Transverse colon (tissue), 4 donors: ENCODE data around the gene FAM186B. TPM values are rescaled to one million over a fixed set of nuclear protein-coding genes. Genes with fewer than 3 reads are reported as not detected.

Source experiments
- DNase-seq: peaks from one replicate; pipeline ENCODE4 v3.0.0-alpha.2; 2019
- H3K27ac ChIP-seq, 4 donors: fragments of 200-600 bp; sonication (generic); 2 replicates each; pipeline ENCODE4 v1.5.1; 2016 to 2018; ENCODE audit warnings: inconsistent platforms in 4 of 4
- H3K27me3 ChIP-seq: fragments of 200-600 bp; sonication (generic); 2 replicates; pipeline ENCODE4 v1.5.1; 2017; ENCODE audit warnings: inconsistent platforms
- H3K36me3 ChIP-seq, 4 donors: fragments of 200-600 bp; sonication (generic); 2 replicates each; pipeline ENCODE4 v1.5.1; 2017 to 2019; ENCODE audit warnings: inconsistent platforms in 4 of 4
- H3K4me1 ChIP-seq, 4 donors: fragments of 200-600 bp; sonication (generic); 2 replicates each; pipeline ENCODE4 v1.5.1; 2017 to 2020; ENCODE audit warnings: inconsistent platforms in 4 of 4
- H3K4me3 ChIP-seq, 4 donors: fragments of 200-600 bp; sonication (generic); 1 replicate in 1 of 4; 2 replicates in 3 of 4; pipeline versions ENCODE4 v1.5.1 to v1.6.1; 2017 to 2019; ENCODE audit warnings: inconsistent platforms in 4 of 4
- H3K9me3 ChIP-seq, 2 donors: fragments of 200-600 bp; sonication (generic); 2 replicates each; pipeline ENCODE4 v1.5.1; 2017 to 2019; ENCODE audit warnings: inconsistent platforms in 2 of 2
- EP300 ChIP-seq: sonication (generic); formaldehyde crosslinking; IDR thresholded peaks from one replicate; pipeline ENCODE4 v1.6.1; 2017; ENCODE audit warnings: antibody characterized with exemption, low read depth
- POLR2A ChIP-seq: fragments of 450-650 bp; IDR thresholded peaks from one replicate; pipeline ENCODE4 v1.6.1; 2016; ENCODE audit warnings: antibody characterized with exemption, mild to moderate bottlenecking, moderate library complexity
- POLR2AphosphoS5 ChIP-seq, 3 donors: sonication (generic); formaldehyde crosslinking; IDR thresholded peaks; one replicate each; pipeline ENCODE4 v1.6.1; 2016; ENCODE audit warnings: antibody characterized with exemption in 3 of 3
- WGBS, 2 donors: methylation state at CpG; one replicate each; pipeline ENCODE4 v1.1.5; 2018; ENCODE audit warnings: low coverage in 1 of 2; 5-methylcytosine and 5-hydroxymethylcytosine counted together
- in situ Hi-C, 4 donors: fragments of 200-750 bp; cut with MboI; loops; one replicate each; pipeline versions ENCODE4 v1.15.0 to v1.15.1; 2017; ENCODE audit warnings: low sequenced_read_pairs in 3 of 4, low pct_ligation_motif_present in 1 of 4, low pct_unique_long_range_greater_than_20kb in 1 of 4
- intact Hi-C: fragments of 100-400 bp; cut with DNase I; formaldehyde crosslinking; loops from one replicate; pipeline ENCODE4 v1.15.1; 2023; ENCODE audit warnings: low total_unique reads
- total RNA-seq, 4 donors: library from RNA; depleted of rRNA; stranded (reverse); fragments of >200 nt; gene quantifications; one replicate each; pipeline ENCODE4 v1.1.0, GENCODE V29; 2016
- TF ChIP-seq, protein P1 (sequence below), 5 experiments: fragments of 200-600 bp in 3 of 5; fragments of 450-650 bp in 2 of 5; sonication (generic) in 3 of 5; IDR thresholded peaks; 1 replicate in 2 of 5; 2 replicates in 3 of 5; pipeline ENCODE4 v1.5.1; 2016 to 2017; ENCODE audit warnings: antibody characterized with exemption in 5 of 5, inconsistent platforms in 3 of 5, mild to moderate bottlenecking in 2 of 5, moderate library complexity in 1 of 5

Gene FAM186B
- total RNA-seq, 4 donors from 2014 or later, result 0.14 to 0.64 TPM; not detected in 2

DNA sequence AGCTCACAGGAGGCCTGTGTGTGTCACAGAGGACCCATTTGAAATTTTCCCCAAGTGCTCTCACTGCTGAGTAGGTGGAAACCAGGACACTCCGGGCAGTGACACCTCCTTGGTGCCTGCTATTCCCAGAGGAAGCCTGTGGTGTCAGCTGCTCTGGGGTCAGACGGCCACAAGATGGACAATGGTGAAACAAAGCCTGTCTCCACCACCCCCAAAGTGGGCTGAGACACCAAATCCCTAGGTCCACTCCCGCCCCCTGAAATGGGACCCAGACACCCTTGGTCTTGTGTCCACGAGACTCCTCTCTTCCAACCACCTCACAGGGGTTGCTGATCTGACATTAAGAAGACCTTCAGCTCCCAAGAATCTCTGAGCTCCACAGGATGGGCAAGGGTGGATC is 59.6 kb downstream of the FAM186B start:
- DNase-seq, result no peak
- Histone ChIP-seq H3K27me3 (peaks cover 69% of the 10 kb centered on the region), H3K9me3 (no peaks in the 10 kb centered on the region), H3K36me3 (no peaks in the 10 kb centered on the region), H3K4me3 (no peak overlapping the region), H3K27ac (no peak overlapping the region), H3K4me1 (peaks cover 0 to 11% (median 10%) of the 10 kb centered on the region in 4 donors)
- intact Hi-C loops, result no loop called here
- no peak for TF ChIP-seq POLR2AphosphoS5 (IDR thresholded peaks at IDR 0.05)
- TF ChIP-seq EP300, result no peak
- TF ChIP-seq, protein P1, sequence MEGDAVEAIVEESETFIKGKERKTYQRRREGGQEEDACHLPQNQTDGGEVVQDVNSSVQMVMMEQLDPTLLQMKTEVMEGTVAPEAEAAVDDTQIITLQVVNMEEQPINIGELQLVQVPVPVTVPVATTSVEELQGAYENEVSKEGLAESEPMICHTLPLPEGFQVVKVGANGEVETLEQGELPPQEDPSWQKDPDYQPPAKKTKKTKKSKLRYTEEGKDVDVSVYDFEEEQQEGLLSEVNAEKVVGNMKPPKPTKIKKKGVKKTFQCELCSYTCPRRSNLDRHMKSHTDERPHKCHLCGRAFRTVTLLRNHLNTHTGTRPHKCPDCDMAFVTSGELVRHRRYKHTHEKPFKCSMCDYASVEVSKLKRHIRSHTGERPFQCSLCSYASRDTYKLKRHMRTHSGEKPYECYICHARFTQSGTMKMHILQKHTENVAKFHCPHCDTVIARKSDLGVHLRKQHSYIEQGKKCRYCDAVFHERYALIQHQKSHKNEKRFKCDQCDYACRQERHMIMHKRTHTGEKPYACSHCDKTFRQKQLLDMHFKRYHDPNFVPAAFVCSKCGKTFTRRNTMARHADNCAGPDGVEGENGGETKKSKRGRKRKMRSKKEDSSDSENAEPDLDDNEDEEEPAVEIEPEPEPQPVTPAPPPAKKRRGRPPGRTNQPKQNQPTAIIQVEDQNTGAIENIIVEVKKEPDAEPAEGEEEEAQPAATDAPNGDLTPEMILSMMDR (IDR thresholded peaks at IDR 0.05), result no peak
- no peak for TF ChIP-seq POLR2A
- 76% methylated on average over 4 of the region's 4 CpGs; no CpG with 5 or more reads in 1 of the 2 donors for WGBS, 2 donors
- in situ Hi-C loops, result no loop called here

DNA sequence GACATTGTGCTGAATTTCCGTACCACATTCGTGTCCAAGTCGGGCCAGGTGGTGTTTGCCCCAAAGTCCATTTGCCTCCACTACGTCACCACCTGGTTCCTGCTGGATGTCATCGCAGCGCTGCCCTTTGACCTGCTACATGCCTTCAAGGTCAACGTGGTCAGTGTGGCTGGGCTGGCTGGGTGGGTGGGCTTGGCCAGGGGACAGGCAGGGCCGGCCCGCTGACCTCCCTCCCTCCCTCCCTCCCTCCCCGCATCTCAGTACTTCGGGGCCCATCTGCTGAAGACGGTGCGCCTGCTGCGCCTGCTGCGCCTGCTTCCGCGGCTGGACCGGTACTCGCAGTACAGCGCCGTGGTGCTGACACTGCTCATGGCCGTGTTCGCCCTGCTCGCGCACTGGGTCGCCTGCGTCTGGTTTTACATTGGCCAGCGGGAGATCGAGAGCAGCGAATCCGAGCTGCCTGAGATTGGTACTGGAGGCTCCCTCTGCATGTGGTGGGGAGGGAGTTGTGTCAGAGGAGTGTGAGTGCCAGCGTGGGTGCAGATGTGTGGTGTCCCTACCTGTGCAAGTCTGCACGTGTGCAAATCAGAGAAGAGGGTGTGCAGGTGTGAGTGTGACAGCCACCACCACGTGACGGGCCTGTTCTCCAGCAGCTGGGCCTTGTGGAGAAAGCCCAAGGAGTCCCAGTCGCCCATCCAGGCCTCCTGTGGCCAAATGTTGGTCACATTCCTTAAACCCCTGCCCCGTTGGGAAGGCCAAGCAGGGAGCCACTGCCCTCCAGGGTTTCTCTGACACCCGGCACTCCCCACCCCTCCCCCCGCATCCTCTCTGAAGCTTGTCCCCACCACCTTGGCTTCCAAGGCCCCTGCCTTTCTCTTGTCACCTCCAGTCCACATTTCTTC is 61.3 kb downstream of the FAM186B start:
- in situ Hi-C loops, result no loop called here
- Histone ChIP-seq H3K36me3 (no peaks in the 10 kb centered on the region), H3K9me3 (no peaks in the 10 kb centered on the region), H3K4me3 (no peak overlapping the region), H3K27ac (no peak overlapping the region), H3K4me1 (peaks cover 4 to 14% (median 11%) of the 10 kb centered on the region in 4 donors), H3K27me3 (peaks cover 78% of the 10 kb centered on the region)
- WGBS, 2 donors, result 66 to 67% methylated on average over 3 to 39 of the region's 39 CpGs
- TF ChIP-seq POLR2A, result no peak
- TF ChIP-seq EP300, result no peak
- TF ChIP-seq, protein P1 (IDR thresholded peaks at IDR 0.05), result no peak
- no peak for TF ChIP-seq POLR2AphosphoS5 (IDR thresholded peaks at IDR 0.05)
- intact Hi-C loops, result no loop called here
- no peak for DNase-seq

DNA sequence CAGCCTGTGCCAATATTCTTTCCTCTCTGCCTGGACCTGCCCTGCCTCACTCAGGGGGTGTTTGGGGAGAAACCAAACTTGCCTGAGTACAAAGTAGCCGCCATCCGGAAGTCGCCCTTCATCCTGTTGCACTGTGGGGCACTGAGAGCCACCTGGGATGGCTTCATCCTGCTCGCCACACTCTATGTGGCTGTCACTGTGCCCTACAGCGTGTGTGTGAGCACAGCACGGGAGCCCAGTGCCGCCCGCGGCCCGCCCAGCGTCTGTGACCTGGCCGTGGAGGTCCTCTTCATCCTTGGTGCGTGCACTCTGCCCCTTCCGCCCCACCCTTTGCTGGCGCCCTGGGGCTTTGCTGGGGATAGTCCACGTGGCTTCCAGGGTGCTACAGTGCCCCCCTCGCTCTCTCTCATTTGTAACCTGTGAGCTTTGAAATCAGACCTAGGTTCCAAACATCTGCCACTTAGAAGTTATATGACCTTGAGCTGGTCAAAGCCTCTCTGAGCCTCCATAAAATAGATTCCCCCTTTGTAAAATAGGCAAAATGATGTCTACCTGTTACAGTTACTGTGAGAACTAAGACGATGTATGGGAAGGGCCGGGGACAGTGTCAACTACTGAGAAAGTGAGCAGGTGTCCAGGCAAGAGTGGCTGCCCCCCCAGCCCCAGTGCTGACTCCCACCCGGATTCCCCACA is 62.1 kb downstream of the FAM186B start:
- Histone ChIP-seq H3K4me3 (no peak overlapping the region), H3K27me3 (peaks cover 78% of the 10 kb centered on the region), H3K27ac (no peak overlapping the region), H3K4me1 (peaks cover 4 to 14% (median 9%) of the 10 kb centered on the region in 4 donors), H3K36me3 (no peaks in the 10 kb centered on the region), H3K9me3 (no peaks in the 10 kb centered on the region)
- intact Hi-C loops (no loop called here), in situ Hi-C loops (no loop called here)
- no peak for DNase-seq
- 51 to 60% methylated on average over 1 to 10 of the region's 20 CpGs for WGBS, 2 donors
- TF ChIP-seq, protein P1 (IDR thresholded peaks at IDR 0.05), result no peak
- TF ChIP-seq POLR2A (no peak), POLR2AphosphoS5 (IDR thresholded peaks at IDR 0.05) (no peak), EP300 (no peak)

DNA sequence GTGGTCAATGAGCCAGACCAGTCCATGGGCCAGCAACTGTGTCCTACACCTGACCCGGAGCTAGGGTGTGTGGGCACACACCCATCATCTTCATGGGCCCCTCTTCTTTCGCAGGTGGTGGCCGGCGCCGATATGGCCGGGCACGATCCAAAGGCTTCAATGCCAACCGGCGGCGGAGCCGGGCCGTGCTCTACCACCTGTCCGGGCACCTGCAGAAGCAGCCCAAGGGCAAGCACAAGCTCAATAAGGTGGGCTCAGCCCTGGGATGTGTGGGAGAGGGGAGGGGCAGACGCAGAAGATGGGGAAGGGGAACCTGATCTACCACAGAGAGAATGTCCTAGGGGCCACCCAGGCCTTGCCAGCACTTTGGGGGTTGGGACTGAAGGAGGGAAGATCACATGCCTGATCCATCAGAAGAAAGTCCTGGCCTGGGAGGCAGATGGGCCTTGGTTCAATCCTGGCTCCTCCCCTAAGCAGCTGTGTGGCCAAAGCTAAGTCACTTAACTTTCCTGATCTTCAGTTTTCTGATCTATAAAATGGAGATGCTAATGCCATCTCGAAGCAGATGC is 62.8 kb downstream of the FAM186B start:
- H3K4me1 ChIP-seq, result peaks cover 6 to 21% (median 16%) of the 10 kb centered on the region in 4 donors
- intact Hi-C loops, result no loop called here
- in situ Hi-C loops, result no loop called here
- TF ChIP-seq, protein P1 (IDR thresholded peaks at IDR 0.05), result no peak
- TF ChIP-seq EP300 (no peak), POLR2A (no peak), POLR2AphosphoS5 (IDR thresholded peaks at IDR 0.05) (no peak)
- no peak overlapping the region for H3K27ac ChIP-seq
- H3K36me3 ChIP-seq, result no peaks in the 10 kb centered on the region
- H3K9me3 ChIP-seq, result no peaks in the 10 kb centered on the region
- WGBS, 2 donors, result 40 to 95% methylated on average over 1 to 15 of the region's 15 CpGs
- H3K27me3 ChIP-seq, result peaks cover 78% of the 10 kb centered on the region
- H3K4me3 ChIP-seq, result no peak overlapping the region
- no peak for DNase-seq
